HG03342 (cell line): ENCODE data around the gene SMAD3.

ENCODE experiments used
- ATAC-seq: cut with Tn5 transposase; IDR thresholded peaks from one replicate; pipeline ENCODE4 v1.9.1; 2021; ENCODE audit warnings: mild to moderate bottlenecking, moderate library complexity; ENCODE audit not compliant: unreplicated experiment

SMAD3 gene

DNA sequence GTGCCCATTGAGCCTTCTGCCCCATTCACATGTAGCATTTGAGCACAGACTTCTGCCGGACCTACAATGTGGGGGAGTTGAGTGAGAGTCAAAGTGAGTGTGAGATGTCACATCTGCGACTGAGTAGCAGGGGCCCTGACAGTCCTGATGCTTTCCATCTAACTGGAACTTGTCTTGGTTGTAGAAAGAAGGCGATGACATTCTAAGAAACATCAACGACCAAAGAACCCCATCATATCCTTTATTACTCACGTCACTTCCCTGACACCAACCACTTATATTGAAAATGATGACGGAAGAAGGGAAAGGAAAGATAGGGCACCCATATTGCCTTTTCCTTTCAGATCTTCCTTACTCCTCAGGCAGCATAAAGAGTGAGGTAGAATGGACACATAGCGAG, 30.5 kb downstream of the SMAD3 start:
- ATAC-seq, result no peak

DNA sequence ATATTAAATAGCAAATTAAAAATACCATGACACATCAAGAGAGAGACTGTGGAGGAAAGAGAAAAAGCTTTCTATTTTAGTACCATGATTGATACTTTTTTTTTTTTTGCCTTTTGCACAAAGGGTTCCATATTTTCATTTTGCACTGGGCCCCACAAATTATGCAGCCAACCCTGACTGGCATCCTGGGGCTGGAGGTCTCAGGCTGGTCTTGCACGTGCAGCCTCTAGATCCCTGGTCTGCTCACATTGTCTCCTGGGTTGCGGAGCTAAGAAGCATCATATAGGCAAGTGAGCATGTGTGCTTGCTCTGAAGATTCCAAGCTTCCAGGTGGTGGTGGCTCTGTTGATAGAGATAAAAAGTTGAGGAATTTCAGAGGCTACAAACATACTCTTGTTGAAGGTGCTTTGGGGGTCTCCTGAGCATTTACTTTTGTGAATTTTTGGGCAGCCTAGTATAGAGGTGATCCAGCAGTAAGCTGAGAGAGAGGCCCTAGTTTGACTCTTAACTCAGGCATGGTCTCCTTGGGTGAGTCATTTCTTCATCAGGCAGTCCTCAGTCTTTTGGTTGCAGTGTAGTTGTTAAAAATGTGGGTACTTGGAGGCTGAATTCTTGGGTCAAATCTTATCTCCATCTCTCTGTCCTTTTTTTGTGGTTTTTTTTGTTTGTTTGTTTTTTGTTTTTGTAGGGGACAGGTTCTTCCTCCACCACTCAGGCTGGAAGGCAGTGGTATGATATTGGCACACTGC, 31.3 kb downstream of the SMAD3 start:
- no peak for ATAC-seq

- ATAC-seq, result no peak
Measured at GRCh38 chr15:67097424-67097823, 32.0 kb downstream of the SMAD3 start.

GRCh38 chr15:67097930-67098740, 32.7 kb downstream of the SMAD3 start:
- no peak for ATAC-seq

GRCh38 chr15:67098768-67099282, 33.4 kb downstream of the SMAD3 start:
- no peak for ATAC-seq

- no peak for ATAC-seq
Measured at GRCh38 chr15:67100124-67100791, 34.9 kb downstream of the SMAD3 start.

DNA sequence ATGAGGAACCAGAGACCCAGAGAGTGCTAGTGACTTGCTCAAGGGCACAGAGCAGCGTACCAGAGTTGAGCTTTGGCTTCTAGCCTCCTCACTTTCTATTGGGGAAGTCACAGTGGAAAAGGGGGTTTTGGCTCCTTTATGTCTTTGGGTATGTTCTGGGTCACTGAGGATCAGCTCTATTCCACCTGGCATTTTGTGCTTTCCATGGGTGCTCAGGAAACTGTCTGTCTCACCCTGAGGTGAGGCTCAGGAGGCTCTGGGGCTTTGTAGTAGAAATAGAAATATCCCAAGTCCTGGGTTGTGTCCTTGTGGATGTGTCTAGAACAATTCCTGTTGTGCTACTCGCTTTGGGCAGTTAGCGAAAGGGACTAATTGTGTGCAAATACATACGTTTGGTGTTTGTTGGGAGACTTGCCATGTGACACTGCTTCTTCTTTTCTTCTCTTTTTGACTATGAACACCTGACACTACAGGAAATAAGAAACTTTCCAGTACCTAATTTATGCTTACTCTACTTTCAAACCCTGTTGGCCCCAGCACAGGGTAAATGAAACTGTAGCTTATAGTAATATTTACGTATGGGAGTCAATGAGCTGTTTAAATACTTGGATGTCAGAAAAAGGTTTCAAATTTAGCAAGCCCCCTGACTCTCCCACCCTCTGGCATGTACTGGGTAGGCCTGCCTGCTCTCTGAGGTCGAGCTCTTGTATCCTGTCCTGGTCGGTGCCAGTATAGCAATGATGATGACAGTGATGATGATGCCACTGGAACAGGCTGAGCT, 35.6 kb downstream of the SMAD3 start:
- peak; percentile 64 for ATAC-seq

- peak; percentile 33 for ATAC-seq
Measured at GRCh38 chr15:67101911-67102598, 36.7 kb downstream of the SMAD3 start.

DNA sequence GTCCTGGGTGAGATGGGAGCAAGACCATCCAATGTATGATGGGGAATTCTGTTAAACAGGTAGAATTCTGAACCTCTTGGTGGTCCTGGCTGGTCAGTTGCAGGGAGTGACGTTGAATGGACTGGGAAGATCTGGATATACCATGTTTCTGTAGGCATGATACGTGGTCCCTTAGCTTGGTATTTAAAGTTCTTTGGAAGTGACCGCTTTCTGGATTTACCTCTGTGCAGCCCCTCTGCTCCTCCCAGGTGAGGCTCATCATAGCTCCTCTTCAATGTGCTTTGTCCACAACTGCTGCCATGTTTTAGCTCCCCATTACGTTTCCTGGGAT, 37.2 kb downstream of the SMAD3 start:
- ATAC-seq, result no peak

DNA sequence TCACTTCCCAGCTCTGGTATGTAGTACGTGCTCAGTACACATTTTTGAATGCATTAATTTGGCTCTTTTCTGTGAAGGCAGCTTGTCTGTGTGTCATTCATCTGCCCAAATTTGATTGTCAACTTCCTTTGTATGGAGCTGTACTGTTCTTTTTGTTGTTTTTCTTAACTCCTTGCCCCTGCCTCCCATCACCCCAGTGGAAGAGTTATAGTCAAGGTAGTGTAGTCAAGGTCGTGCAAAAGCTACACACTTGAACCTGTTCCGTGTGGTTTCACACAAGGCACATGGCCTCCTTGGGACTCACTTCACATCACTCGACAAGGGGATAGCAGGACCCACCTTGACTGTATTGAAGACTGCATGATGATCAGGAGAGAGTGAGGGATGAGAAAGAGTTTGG, 37.6 kb downstream of the SMAD3 start:
- no peak for ATAC-seq

DNA sequence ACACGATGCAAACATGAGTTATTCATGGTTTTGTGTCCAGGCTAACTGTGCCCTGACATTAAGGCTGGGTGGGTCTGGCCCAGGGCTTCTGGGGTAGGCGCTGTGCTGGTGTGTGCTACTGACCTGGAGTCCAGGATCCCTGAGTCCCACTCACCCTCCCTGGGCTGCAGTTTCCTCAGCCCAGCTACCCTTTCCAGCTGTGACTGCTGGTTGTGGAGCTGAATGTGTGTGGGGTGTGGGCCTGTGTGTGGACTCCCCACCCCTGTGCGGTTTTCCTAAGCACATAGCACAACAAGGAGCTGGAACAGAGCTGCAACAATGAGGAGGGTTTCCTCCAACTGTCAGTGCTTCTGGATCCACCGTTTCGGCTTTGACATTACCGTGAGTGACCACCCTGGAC, 38.0 kb downstream of the SMAD3 start:
- no peak for ATAC-seq

DNA sequence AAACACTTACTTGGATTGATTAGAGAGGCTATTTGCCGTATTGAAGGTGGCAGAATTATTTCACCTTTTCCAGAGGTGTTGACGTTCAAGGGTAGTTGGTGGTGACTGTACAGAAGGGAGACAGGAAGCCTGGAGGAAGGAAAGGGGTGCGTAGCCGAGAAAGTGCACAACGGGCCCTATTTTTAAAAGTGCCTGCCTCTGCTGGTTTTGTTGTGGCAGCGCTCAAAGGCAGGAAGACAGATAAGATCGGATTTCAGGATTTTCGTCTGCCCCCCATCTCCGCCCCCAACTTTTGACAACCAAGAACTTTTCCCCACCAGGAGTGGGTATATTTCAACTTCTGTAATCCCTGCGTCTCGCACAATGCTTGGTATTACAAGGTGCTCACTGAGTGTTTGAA, 38.5 kb downstream of the SMAD3 start:
- no peak for ATAC-seq

- ATAC-seq, result no peak
Measured at GRCh38 chr15:67104510-67104909, 39.1 kb downstream of the SMAD3 start.

- no peak for ATAC-seq
Measured at GRCh38 chr15:67105065-67105951, 39.9 kb downstream of the SMAD3 start.

GRCh38 chr15:67105991-67106763, 40.8 kb downstream of the SMAD3 start:
- ATAC-seq, result no peak

- no peak for ATAC-seq
Measured at GRCh38 chr15:67106764-67107013, 41.3 kb downstream of the SMAD3 start.

DNA sequence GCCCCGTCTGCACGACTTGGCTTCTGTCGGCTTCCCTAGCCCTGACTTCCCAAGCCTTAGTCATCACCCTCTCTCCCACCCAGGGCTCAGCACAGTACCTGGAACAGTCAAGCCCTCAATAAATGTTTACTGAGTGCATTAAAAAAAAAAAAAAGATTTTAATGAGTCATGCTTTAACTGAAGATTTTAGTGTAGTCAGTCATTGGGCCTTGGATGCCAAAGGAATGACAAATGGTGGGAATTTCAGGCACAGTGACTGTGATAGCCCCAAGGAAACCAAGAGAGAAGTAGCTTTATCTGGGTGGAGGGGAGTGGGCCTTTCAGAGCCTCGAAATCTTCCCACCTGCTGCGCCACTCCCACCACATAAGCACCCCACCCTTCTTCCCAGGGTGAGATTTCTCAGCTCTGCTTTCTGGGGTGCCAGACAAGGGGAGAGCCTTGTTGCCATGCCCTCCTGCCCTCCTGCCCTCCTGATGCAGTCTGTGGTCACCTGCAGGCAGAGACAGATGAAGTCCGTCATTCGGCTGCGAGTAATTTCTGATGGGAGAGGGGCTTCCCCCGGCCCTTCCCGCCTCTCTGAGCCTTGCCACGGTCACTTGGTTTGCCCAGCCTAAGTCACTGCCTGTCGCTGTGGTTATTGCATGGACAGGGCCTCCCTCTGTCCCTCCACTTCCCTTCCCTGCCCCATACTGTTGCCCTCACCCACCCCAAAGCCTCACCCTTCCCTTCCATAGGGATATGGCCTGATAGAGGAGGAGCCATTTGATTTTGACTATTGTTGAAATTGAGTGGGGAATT, 41.8 kb downstream of the SMAD3 start:
- ATAC-seq, result no peak
